ENCODE data around the gene ENTREP1. TPM values are rescaled to one million over a fixed set of nuclear protein-coding genes. Genes with fewer than 3 reads are reported as not detected.

The ENTREP1 gene
- polyA plus RNA-seq, 2 donors, result 5.7 to 6.4 TPM

- H3K4me1 ChIP-seq (ENCODE audit: control insufficient read depth in 2 of 2, insufficient read depth in 2 of 2, low read length in 1 of 2), result peaks cover 0 to 2% of the 10 kb centered on the region in 2 donors
- no peaks in the 10 kb centered on the region for H3K36me3 ChIP-seq (ENCODE audit: control insufficient read depth in 2 of 2, insufficient read depth in 2 of 2, low read length in 1 of 2)
- H3K27me3 ChIP-seq (ENCODE audit: control insufficient read depth in 1 of 2, insufficient read depth in 2 of 2, low read length in 2 of 2), result no peaks in the 10 kb centered on the region
- 36 to 40% methylated on average over 20 of the region's 20 CpGs for WGBS, 2 donors
- no peaks in the 10 kb centered on the region for H3K9me3 ChIP-seq (ENCODE audit: control insufficient read depth in 2 of 2, insufficient read depth in 1 of 2, low read depth in 1 of 2, low read length in 1 of 2)
- H3K27ac ChIP-seq (ENCODE audit: low read depth in 2 of 2, low read length in 1 of 2), result no peak overlapping the region
- H3K4me3 ChIP-seq (ENCODE audit: low read depth in 1 of 2, low read length in 2 of 2), result no peak overlapping the region
These were observed 87.7 kb downstream of the ENTREP1 start for GRCh38 chr9:69412741-69413150.

- Histone ChIP-seq H3K27me3 (ENCODE audit: control insufficient read depth in 1 of 2, insufficient read depth in 2 of 2, low read length in 2 of 2) (no peaks in the 10 kb centered on the region), H3K36me3 (ENCODE audit: control insufficient read depth in 2 of 2, insufficient read depth in 2 of 2, low read length in 1 of 2) (no peaks in the 10 kb centered on the region), H3K27ac (ENCODE audit: low read depth in 2 of 2, low read length in 1 of 2) (no peak overlapping the region), H3K9me3 (ENCODE audit: control insufficient read depth in 2 of 2, insufficient read depth in 1 of 2, low read depth in 1 of 2, low read length in 1 of 2) (no peaks in the 10 kb centered on the region), H3K4me1 (ENCODE audit: control insufficient read depth in 2 of 2, insufficient read depth in 2 of 2, low read length in 1 of 2) (no peaks in the 10 kb centered on the region), H3K4me3 (ENCODE audit: low read depth in 1 of 2, low read length in 2 of 2) (no peak overlapping the region)
- WGBS, 2 donors, result 81 to 90% methylated on average over 9 to 10 of the region's 10 CpGs
These were observed 95.7 kb downstream of the ENTREP1 start for GRCh38 chr9:69420611-69421270.

DNA sequence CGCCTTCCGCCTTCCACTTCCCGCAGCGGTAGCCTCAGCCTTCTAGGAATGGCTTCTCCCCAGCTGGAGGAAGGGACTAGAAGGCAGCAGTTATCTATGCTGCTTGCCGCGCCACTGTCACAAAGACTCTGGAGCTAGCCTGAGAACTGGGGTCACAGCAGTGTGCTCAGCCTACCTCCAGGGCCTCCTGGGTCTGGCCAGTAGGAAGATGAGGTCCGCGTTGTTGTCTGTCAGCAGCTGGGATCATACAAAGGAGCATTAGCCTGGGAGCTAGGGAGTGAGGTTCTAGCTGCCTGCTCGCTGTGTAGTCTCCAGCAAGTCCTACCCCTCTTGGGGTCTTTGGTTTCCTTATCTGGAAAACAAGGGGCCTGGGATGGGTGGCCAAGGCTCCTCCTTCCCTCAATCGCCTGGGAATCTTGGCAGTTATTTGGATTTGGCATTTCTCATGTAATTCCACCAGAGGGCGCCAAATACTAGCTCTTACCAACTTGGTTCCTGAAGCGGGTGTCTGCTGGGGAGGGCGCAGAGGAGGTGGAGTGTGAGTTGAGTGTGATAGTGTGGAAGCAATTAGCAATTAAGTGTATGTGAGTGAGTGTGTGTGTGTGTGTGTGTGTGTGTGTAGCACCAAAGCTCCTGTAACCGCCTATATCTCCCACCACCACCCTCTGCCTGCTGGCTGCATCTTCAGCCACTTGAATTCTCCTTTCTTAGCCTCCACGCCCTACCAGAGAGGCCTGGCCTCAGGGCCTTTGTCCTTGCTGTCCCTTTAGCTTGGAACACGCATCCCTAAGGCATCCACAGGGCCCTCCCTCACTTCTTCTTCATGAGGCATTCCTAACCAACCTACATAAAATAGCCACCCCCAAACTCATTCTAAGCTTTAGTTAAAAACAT is 97.1 kb downstream of the ENTREP1 start:
- Histone ChIP-seq H3K4me3 (ENCODE audit: low read depth in 1 of 2, low read length in 2 of 2) (no peak overlapping the region), H3K9me3 (ENCODE audit: control insufficient read depth in 2 of 2, insufficient read depth in 1 of 2, low read depth in 1 of 2, low read length in 1 of 2) (no peaks in the 10 kb centered on the region), H3K36me3 (ENCODE audit: control insufficient read depth in 2 of 2, insufficient read depth in 2 of 2, low read length in 1 of 2) (no peaks in the 10 kb centered on the region), H3K4me1 (ENCODE audit: control insufficient read depth in 2 of 2, insufficient read depth in 2 of 2, low read length in 1 of 2) (no peaks in the 10 kb centered on the region), H3K27ac (ENCODE audit: low read depth in 2 of 2, low read length in 1 of 2) (no peak overlapping the region), H3K27me3 (ENCODE audit: control insufficient read depth in 1 of 2, insufficient read depth in 2 of 2, low read length in 2 of 2) (no peaks in the 10 kb centered on the region)
- WGBS, 2 donors, result 56 to 60% methylated on average over 16 of the region's 16 CpGs

DNA sequence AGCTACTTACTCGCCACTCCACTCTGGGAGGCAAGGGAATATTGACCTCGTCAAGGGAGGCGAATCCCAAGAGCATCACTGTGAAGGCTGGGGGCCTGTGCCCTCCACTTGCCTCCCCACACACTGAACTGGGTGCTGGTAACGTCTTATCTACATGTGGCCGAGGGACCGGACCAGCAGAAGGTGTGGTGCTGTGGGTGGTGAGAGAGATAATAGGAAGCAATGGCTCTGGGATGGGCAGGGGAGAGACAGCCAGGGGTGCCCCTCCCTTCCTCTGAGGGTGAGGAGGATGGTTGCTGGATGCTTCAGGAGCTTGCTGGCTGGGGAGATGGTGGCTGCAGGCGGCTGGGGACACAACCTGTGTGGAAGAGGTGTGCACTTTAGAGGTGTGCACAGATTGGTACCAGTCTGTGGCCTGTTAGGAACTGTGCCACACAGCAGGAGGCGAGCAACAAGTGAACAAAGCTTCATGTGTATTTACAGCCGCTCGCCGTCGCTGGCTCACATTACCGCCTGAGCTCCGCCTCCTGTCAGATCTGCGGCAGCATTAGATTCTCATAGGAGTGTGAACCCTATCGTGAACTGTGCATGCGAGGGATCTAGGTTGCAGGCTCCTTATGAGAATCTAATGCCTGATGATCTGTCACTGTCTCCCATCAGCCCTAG is 100.3 kb downstream of the ENTREP1 start:
- no peaks in the 10 kb centered on the region for H3K27me3 ChIP-seq (ENCODE audit: control insufficient read depth in 1 of 2, insufficient read depth in 2 of 2, low read length in 2 of 2)
- H3K4me1 ChIP-seq (ENCODE audit: control insufficient read depth in 2 of 2, insufficient read depth in 2 of 2, low read length in 1 of 2), result no peaks in the 10 kb centered on the region
- peaks cover 0 to 2% of the 10 kb centered on the region in 2 donors for H3K36me3 ChIP-seq (ENCODE audit: control insufficient read depth in 2 of 2, insufficient read depth in 2 of 2, low read length in 1 of 2)
- whole genome bisulfite sequencing, 2 donors, result 84 to 91% methylated on average over 17 of the region's 17 CpGs
- H3K9me3 ChIP-seq (ENCODE audit: control insufficient read depth in 2 of 2, insufficient read depth in 1 of 2, low read depth in 1 of 2, low read length in 1 of 2), result no peaks in the 10 kb centered on the region
- no peak overlapping the region for H3K4me3 ChIP-seq (ENCODE audit: low read depth in 1 of 2, low read length in 2 of 2)
- no peak overlapping the region for H3K27ac ChIP-seq (ENCODE audit: low read depth in 2 of 2, low read length in 1 of 2)

GRCh38 chr9:69427286-69427685 is 102.3 kb downstream of the ENTREP1 start:
- WGBS, 2 donors, result 75 to 80% methylated on average over 4 of the region's 4 CpGs
- H3K27ac ChIP-seq (ENCODE audit: low read depth in 2 of 2, low read length in 1 of 2), result no peak overlapping the region
- peaks cover 0 to 4% of the 10 kb centered on the region in 2 donors for H3K9me3 ChIP-seq (ENCODE audit: control insufficient read depth in 2 of 2, insufficient read depth in 1 of 2, low read depth in 1 of 2, low read length in 1 of 2)
- no peak overlapping the region for H3K4me3 ChIP-seq (ENCODE audit: low read depth in 1 of 2, low read length in 2 of 2)
- no peaks in the 10 kb centered on the region for H3K4me1 ChIP-seq (ENCODE audit: control insufficient read depth in 2 of 2, insufficient read depth in 2 of 2, low read length in 1 of 2)
- H3K36me3 ChIP-seq (ENCODE audit: control insufficient read depth in 2 of 2, insufficient read depth in 2 of 2, low read length in 1 of 2), result peaks cover 0 to 2% of the 10 kb centered on the region in 2 donors
- H3K27me3 ChIP-seq (ENCODE audit: control insufficient read depth in 1 of 2, insufficient read depth in 2 of 2, low read length in 2 of 2), result no peaks in the 10 kb centered on the region

DNA sequence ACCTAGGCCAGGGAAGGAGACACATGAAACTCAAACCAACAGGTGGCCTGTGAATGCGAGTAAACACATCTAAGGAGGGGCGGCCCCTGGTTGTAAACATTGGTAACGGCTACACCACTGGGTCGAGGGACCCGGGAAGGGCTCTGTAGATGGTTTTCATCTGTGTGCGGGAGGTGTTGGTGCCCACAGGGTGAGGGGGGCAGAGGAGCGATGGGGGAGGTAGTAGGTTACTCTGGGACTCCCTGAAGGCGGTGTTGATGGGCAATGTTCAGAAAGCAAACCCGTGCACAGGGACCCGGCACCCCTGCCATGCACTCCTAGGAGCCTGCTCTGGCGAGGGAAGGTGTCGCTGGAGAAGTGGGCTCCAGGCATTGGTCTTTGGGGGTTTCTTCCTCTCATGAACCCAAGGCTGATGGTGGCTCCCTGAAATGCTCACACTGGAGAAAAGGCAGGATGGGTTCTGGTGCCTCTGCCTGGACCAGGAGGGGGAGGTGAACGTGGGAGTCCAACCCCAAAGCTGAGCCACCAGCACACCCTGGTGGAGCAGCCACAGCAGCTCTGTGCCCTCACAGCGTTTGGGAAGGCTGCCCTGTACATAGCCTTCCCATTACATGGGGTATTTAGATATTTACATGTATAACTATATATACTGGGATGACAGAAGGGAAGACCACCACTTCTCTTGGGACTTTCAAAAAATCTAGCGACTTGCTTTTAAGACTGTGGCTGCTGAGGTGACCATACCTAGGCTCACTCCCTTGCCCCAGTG is 103.2 kb downstream of the ENTREP1 start:
- no peaks in the 10 kb centered on the region for H3K4me1 ChIP-seq (ENCODE audit: control insufficient read depth in 2 of 2, insufficient read depth in 2 of 2, low read length in 1 of 2)
- no peak overlapping the region for H3K27ac ChIP-seq (ENCODE audit: low read depth in 2 of 2, low read length in 1 of 2)
- H3K36me3 ChIP-seq (ENCODE audit: control insufficient read depth in 2 of 2, insufficient read depth in 2 of 2, low read length in 1 of 2), result peaks cover 0 to 2% of the 10 kb centered on the region in 2 donors
- WGBS, 2 donors, result 90 to 91% methylated on average over 15 of the region's 15 CpGs
- peaks cover 0 to 4% of the 10 kb centered on the region in 2 donors for H3K9me3 ChIP-seq (ENCODE audit: control insufficient read depth in 2 of 2, insufficient read depth in 1 of 2, low read depth in 1 of 2, low read length in 1 of 2)
- H3K27me3 ChIP-seq (ENCODE audit: control insufficient read depth in 1 of 2, insufficient read depth in 2 of 2, low read length in 2 of 2), result no peaks in the 10 kb centered on the region
- no peak overlapping the region for H3K4me3 ChIP-seq (ENCODE audit: low read depth in 1 of 2, low read length in 2 of 2)

- no peaks in the 10 kb centered on the region for H3K4me1 ChIP-seq (ENCODE audit: control insufficient read depth in 2 of 2, insufficient read depth in 2 of 2, low read length in 1 of 2)
- peaks cover 0 to 2% of the 10 kb centered on the region in 2 donors for H3K36me3 ChIP-seq (ENCODE audit: control insufficient read depth in 2 of 2, insufficient read depth in 2 of 2, low read length in 1 of 2)
- no peaks in the 10 kb centered on the region for H3K27me3 ChIP-seq (ENCODE audit: control insufficient read depth in 1 of 2, insufficient read depth in 2 of 2, low read length in 2 of 2)
- peaks cover 0 to 4% of the 10 kb centered on the region in 2 donors for H3K9me3 ChIP-seq (ENCODE audit: control insufficient read depth in 2 of 2, insufficient read depth in 1 of 2, low read depth in 1 of 2, low read length in 1 of 2)
- no peak overlapping the region for H3K27ac ChIP-seq (ENCODE audit: low read depth in 2 of 2, low read length in 1 of 2)
- no peak overlapping the region for H3K4me3 ChIP-seq (ENCODE audit: low read depth in 1 of 2, low read length in 2 of 2)
- 81% methylated on average over 6 of the region's 6 CpGs for WGBS, 2 donors
These were observed 104.3 kb downstream of the ENTREP1 start for GRCh38 chr9:69429281-69429680.

- WGBS, 2 donors, result 85 to 86% methylated on average over 4 of the region's 4 CpGs
- peaks cover 0 to 2% of the 10 kb centered on the region in 2 donors for H3K36me3 ChIP-seq (ENCODE audit: control insufficient read depth in 2 of 2, insufficient read depth in 2 of 2, low read length in 1 of 2)
- H3K4me1 ChIP-seq (ENCODE audit: control insufficient read depth in 2 of 2, insufficient read depth in 2 of 2, low read length in 1 of 2), result no peaks in the 10 kb centered on the region
These were observed 105.2 kb downstream of the ENTREP1 start for GRCh38 chr9:69430206-69430605.

DNA sequence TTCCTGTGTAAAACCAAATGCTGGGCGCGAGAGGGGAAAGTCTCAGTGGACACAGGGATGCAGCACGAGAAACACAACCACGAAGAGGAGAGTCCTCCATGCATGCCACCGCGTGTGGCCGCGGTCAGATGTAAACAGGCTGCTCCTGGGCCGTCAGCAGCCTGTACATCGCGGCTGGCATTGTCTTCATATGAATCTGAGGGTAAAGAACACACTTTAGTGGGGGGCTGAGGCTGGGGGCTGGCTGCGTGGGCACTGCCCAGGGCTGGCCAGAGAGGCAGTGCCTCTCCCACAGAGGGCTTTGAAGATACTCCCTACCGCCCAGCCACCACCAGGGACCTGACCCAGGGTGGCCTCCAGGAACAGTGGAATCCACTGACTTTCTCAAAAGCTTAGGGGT is 106.2 kb downstream of the ENTREP1 start:
- no peaks in the 10 kb centered on the region for H3K27me3 ChIP-seq (ENCODE audit: control insufficient read depth in 1 of 2, insufficient read depth in 2 of 2, low read length in 2 of 2)
- H3K4me1 ChIP-seq (ENCODE audit: control insufficient read depth in 2 of 2, insufficient read depth in 2 of 2, low read length in 1 of 2), result no peaks in the 10 kb centered on the region
- 92 to 93% methylated on average over 13 of the region's 13 CpGs for WGBS, 2 donors
- peaks cover 0 to 2% of the 10 kb centered on the region in 2 donors for H3K36me3 ChIP-seq (ENCODE audit: control insufficient read depth in 2 of 2, insufficient read depth in 2 of 2, low read length in 1 of 2)
- H3K4me3 ChIP-seq (ENCODE audit: low read depth in 1 of 2, low read length in 2 of 2), result no peak overlapping the region
- H3K27ac ChIP-seq (ENCODE audit: low read depth in 2 of 2, low read length in 1 of 2), result no peak overlapping the region
- peaks cover 0 to 4% of the 10 kb centered on the region in 2 donors for H3K9me3 ChIP-seq (ENCODE audit: control insufficient read depth in 2 of 2, insufficient read depth in 1 of 2, low read depth in 1 of 2, low read length in 1 of 2)

More at GRCh38 chr9:69430206-69430605, 105.2 kb downstream of the ENTREP1 start:
- Histone ChIP-seq H3K4me3 (ENCODE audit: low read depth in 1 of 2, low read length in 2 of 2) (no peak overlapping the region), H3K27me3 (ENCODE audit: control insufficient read depth in 1 of 2, insufficient read depth in 2 of 2, low read length in 2 of 2) (no peaks in the 10 kb centered on the region), H3K27ac (ENCODE audit: low read depth in 2 of 2, low read length in 1 of 2) (no peak overlapping the region), H3K9me3 (ENCODE audit: control insufficient read depth in 2 of 2, insufficient read depth in 1 of 2, low read depth in 1 of 2, low read length in 1 of 2) (peaks cover 0 to 4% of the 10 kb centered on the region in 2 donors)
